ENCODE measurements around the gene CPZ. TPM values are rescaled to one million over a fixed set of nuclear protein-coding genes. Genes with fewer than 3 reads are reported as not detected.

CPZ gene
- total and polyA plus RNA-seq, 10 of the 15 experiments (the other 5 are each of a cell fraction or from before 2014, with no cell fraction given), result not detected

DNA sequence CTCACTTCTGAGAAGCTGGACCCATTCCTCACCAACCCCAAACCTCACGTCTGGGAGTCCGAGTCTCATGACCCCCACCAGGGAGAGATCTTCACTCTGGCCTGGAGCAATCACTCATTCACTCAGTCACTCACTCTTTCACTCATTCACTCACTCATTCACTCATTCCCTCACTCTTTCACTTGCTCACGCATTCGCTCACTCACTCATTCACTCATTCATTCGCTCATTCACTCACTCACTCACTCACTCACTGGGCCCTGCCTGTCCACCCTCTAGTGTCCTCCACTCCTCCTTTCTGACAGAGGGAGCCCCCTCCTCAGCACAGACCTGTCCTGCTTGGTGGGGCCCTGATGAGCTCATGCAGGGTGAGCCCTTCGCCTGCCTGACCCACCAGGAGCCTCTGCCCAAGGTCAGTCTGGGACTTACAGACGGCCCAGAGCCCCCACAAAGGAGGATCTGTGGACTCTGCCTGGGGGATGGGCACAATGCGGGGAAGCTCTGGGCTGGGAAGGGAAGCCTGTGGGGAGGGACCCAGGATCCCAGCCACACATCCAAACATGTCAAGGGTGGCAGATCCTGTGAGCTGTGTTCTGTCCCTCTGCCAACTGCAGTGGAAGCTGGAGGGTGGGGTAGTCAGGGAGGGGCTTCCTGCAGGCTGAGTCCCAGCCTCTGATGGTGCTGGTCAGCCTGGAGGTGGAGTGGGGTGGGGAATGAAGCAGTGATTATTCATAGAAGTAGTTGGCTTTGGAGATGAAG lies 18.5 kb downstream of the CPZ start (continued):
- TF ChIP-seq, protein P1, sequence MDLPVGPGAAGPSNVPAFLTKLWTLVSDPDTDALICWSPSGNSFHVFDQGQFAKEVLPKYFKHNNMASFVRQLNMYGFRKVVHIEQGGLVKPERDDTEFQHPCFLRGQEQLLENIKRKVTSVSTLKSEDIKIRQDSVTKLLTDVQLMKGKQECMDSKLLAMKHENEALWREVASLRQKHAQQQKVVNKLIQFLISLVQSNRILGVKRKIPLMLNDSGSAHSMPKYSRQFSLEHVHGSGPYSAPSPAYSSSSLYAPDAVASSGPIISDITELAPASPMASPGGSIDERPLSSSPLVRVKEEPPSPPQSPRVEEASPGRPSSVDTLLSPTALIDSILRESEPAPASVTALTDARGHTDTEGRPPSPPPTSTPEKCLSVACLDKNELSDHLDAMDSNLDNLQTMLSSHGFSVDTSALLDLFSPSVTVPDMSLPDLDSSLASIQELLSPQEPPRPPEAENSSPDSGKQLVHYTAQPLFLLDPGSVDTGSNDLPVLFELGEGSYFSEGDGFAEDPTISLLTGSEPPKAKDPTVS (IDR thresholded peaks at IDR 0.05; ENCODE audit: low read depth, low read length), result no peak
- TF ChIP-seq CHD2 (IDR thresholded peaks at IDR 0.05; ENCODE audit: borderline replicate concordance, low read depth, low read length) (no peak), TCF7 (IDR thresholded peaks at IDR 0.05; ENCODE audit: borderline replicate concordance) (no peak), KAT2A (conservative IDR thresholded peaks at IDR 0.05; ENCODE audit: control insufficient read depth, low read depth, low read length) (no peak)
- TF ChIP-seq, protein P2, sequence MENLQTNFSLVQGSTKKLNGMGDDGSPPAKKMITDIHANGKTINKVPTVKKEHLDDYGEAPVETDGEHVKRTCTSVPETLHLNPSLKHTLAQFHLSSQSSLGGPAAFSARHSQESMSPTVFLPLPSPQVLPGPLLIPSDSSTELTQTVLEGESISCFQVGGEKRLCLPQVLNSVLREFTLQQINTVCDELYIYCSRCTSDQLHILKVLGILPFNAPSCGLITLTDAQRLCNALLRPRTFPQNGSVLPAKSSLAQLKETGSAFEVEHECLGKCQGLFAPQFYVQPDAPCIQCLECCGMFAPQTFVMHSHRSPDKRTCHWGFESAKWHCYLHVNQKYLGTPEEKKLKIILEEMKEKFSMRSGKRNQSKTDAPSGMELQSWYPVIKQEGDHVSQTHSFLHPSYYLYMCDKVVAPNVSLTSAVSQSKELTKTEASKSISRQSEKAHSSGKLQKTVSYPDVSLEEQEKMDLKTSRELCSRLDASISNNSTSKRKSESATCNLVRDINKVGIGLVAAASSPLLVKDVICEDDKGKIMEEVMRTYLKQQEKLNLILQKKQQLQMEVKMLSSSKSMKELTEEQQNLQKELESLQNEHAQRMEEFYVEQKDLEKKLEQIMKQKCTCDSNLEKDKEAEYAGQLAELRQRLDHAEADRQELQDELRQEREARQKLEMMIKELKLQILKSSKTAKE (IDR thresholded peaks at IDR 0.05; ENCODE audit: low read depth, poor library complexity, severe bottlenecking), result no peak

DNA sequence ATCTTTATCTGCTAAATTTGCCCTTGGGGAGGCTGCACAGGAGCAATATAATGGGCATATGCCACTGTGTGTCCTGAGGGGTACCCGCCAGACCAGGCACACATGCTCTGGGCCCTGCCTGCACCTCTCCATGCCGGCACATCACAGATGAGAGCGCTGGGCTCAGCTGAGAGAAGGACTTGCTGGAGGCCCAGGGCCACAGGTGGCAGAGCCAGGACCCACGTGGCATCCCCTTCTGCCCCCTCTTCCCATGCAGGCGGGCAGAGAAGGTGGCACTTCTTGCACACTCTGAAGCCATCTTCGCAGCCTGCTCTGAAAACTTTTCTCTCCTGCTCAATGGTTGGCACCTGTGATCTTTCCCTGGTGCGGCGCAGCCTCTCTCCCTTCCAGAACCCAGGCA lies 20.1 kb downstream of the CPZ start:
- Histone ChIP-seq H3K27ac (ENCODE audit: control insufficient read depth, insufficient read depth) (no peak overlapping the region), H3K9me3 (replicated peaks; ENCODE audit: control insufficient read depth, insufficient read depth, low read length) (no peaks in the 10 kb centered on the region), H3K36me3 (ENCODE audit: control insufficient read depth in 2 of 2, insufficient read depth in 2 of 2, low read length in 1 of 2) (no peaks in the 10 kb centered on the region; a peak in 1 of 4 replicates), H4K20me1 (ENCODE audit: control insufficient read depth, insufficient read depth) (no peaks in the 10 kb centered on the region), H3K4me1 (ENCODE audit: control insufficient read depth, insufficient read depth, low read length) (no peaks in the 10 kb centered on the region), H3K79me2 (ENCODE audit: control insufficient read depth, insufficient read depth, low read length) (no peaks in the 10 kb centered on the region), H3K4me3 (no peak overlapping the region), H3K27me3 (replicated peaks in 1 of 2; ENCODE audit: control insufficient read depth in 2 of 2, insufficient read depth in 2 of 2, low read length in 1 of 2) (no peaks in the 10 kb centered on the region), H2AFZ (ENCODE audit: control insufficient read depth, low read depth, low read length) (no peak overlapping the region), H3K9ac (ENCODE audit: control insufficient read depth, insufficient read depth, low read length) (no peak overlapping the region), H3K4me2 (ENCODE audit: control insufficient read depth, insufficient read depth) (no peak overlapping the region)
- POLR2A ChIA-PET, result no interaction called here
- FAIRE-seq, result no peak
- in situ Hi-C loops (cut with MboI), result loop anchor here (10.0 kb wide), 1 partner anchor 312 kb away; no protein-coding TSS in a partner anchor
- RAD21 ChIA-PET (ENCODE audit: unreplicated experiment), result no interaction called here
- DNase-seq (ENCODE audit: low read depth, low spot score), result no peak
- CTCF ChIA-PET, result no interaction called here
- intact Hi-C loops (cut with micrococcal nuclease; ENCODE audit: unreplicated experiment), result no loop called here
- SMC1A ChIA-PET (ENCODE audit: uncharacterized antibody, unreplicated experiment), result no interaction called here
- no TSS peak for BruUV-seq (replicated peaks)
- no peak for ATAC-seq
- WGBS (ENCODE audit: insufficient coverage, insufficient replicate concordance, low lambda C conversion rate, missing lambda C conversion rate), result 12% methylated on average over 8 of the region's 8 CpGs
- TF ChIP-seq MEF2B (IDR thresholded peaks at IDR 0.05; ENCODE audit: partially characterized antibody, poor library complexity, severe bottlenecking) (no peak), GATAD2B (conservative IDR thresholded peaks at IDR 0.05; ENCODE audit: low read depth) (no peak), ZSCAN29 (IDR thresholded peaks at IDR 0.05) (no peak), RUNX3 (IDR thresholded peaks at IDR 0.05; ENCODE audit: low read length) (no peak), ETV6 (conservative IDR thresholded peaks at IDR 0.05 in 1 of 2, IDR thresholded peaks at IDR 0.05 in 1 of 2; ENCODE audit: borderline replicate concordance in 1 of 2, low read depth in 1 of 2) (no peak), HDGF (IDR thresholded peaks at IDR 0.05) (no peak), ZNF207 (IDR thresholded peaks at IDR 0.05; ENCODE audit: borderline replicate concordance) (no peak), IKZF2 (IDR thresholded peaks at IDR 0.05) (no peak), CREM (IDR thresholded peaks at IDR 0.05; ENCODE audit: low read depth) (no peak), SMC3 (IDR thresholded peaks at IDR 0.05; ENCODE audit: borderline replicate concordance, low read length) (no peak), CBX3 (IDR thresholded peaks at IDR 0.05; ENCODE audit: borderline replicate concordance, low read depth) (no peak)

All from GM12878 (cell line).